GM12891 (cell line): ENCODE measurements around the gene ADGRB2.

Experiments used
- PAX5 ChIP-seq: IDR thresholded peaks from 2 replicates; pipeline ENCODE4 v1.6.1; 2011; ENCODE audit warnings: low read length, moderate library complexity, mild to moderate bottlenecking; ENCODE audit not compliant: insufficient read depth, severe bottlenecking
- POLR2A ChIP-seq: IDR thresholded peaks from 2 replicates; pipeline ENCODE4 v1.6.1; 2011; ENCODE audit warnings: low read depth, low read length, control low read depth
- POLR2AphosphoS5 ChIP-seq: IDR thresholded peaks from 2 replicates; pipeline ENCODE4 v1.6.1; 2011; ENCODE audit warnings: low read depth, low read length, control low read depth

DNA sequence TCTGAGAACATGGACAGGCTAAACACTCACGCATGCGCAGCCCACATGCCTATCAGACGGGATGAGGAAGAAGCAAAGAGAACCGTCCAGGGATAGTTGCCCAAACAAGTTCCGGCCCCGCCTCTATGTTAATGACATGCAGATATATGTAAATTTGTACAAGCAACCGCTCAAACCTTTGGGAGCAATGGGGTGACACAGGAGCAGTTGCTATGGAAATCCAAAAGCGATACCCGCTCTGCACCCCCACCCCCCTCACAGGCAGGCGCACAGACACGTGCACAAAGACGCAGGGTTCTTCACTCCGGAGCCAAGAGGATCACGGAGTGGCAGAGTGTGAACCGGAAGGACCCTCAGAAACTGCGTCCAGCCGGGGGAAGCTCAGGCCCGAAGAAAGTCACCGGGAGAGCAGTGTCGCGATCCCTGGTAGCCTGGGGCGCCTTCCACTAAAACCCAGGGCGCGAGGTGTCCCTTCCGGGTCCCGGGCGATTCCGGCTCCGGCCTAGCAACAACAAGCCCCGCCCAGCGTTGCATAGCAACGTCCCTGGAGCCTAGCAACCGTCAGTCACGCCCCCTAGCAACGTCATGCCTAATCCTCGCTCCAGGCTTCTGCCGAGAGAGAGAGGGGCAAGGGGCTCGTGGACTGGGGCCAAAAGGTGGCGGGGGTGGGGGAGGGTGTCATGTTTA is 24.1 kb upstream of the ADGRB2 start:
- TF ChIP-seq POLR2A (peak; percentile 75), POLR2AphosphoS5 (peak; percentile 54; the same call in 1 of the 2 replicates), PAX5 (no peak)
